HepG2 (cell line): ENCODE measurements around the gene HDAC4. TPM values are rescaled to one million over a fixed set of nuclear protein-coding genes. Genes with fewer than 3 reads are reported as not detected.

Source experiments
- ARID3A ChIP-seq: IDR thresholded peaks from 2 replicates; pipeline ENCODE4 v1.6.1; 2012; ENCODE audit warnings: low read depth, low read length, improper control_type of control experiment
- ARID5B ChIP-seq: IDR thresholded peaks from 2 replicates; pipeline ENCODE4 v1.4.0; 2020; ENCODE audit warnings: mild to moderate bottlenecking, missing genetic modification reagents
- FOXA1 ChIP-seq, 2 experiments: fragments of 450-650 bp in 1 of 2; sonication (generic) in 1 of 2; formaldehyde crosslinking in 1 of 2; IDR thresholded peaks; 2 replicates each; pipeline versions ENCODE4 v1.4.0 to v1.6.1; 2016 to 2020; ENCODE audit warnings: missing genetic modification reagents in 1 of 2
- FOXK1 ChIP-seq: sonication (generic); formaldehyde crosslinking; IDR thresholded peaks from 2 replicates; pipeline ENCODE4 v1.4.0; 2020; ENCODE audit warnings: low read depth, missing genetic modification reagents, borderline replicate concordance
- GATAD2A ChIP-seq: IDR thresholded peaks from 2 replicates; pipeline ENCODE4 v1.6.1; 2016
- HNF4A ChIP-seq: sonication (generic); formaldehyde crosslinking; IDR thresholded peaks from 2 replicates; pipeline ENCODE4 v1.4.0; 2020; ENCODE audit warnings: missing genetic modification reagents
- NFIC ChIP-seq: IDR thresholded peaks from 2 replicates; pipeline ENCODE4 v1.6.1; 2012; ENCODE audit warnings: mild to moderate bottlenecking, low read length, inconsistent platforms
- NFKB2 ChIP-seq: sonication (generic); formaldehyde crosslinking; IDR thresholded peaks from 2 replicates; pipeline ENCODE4 v1.4.0; 2020; ENCODE audit warnings: missing genetic modification reagents, borderline replicate concordance
- NR0B2 ChIP-seq: sonication (generic); formaldehyde crosslinking; IDR thresholded peaks from 2 replicates; pipeline ENCODE4 v1.4.0; 2020; ENCODE audit warnings: mild to moderate bottlenecking, missing genetic modification reagents
- PRDM10 ChIP-seq: sonication (generic); formaldehyde crosslinking; IDR thresholded peaks from 2 replicates; pipeline ENCODE4 v1.4.0; 2020; ENCODE audit warnings: low read depth, missing genetic modification reagents
- RARA ChIP-seq: IDR thresholded peaks from 2 replicates; pipeline ENCODE4 v1.6.1; 2016; ENCODE audit warnings: missing genetic modification reagents, missing compliant biosample characterization
- SATB2 ChIP-seq: sonication (generic); formaldehyde crosslinking; IDR thresholded peaks from 2 replicates; pipeline ENCODE4 v1.5.0; 2020; ENCODE audit warnings: missing genetic modification reagents
- SOX5 ChIP-seq: IDR thresholded peaks from 2 replicates; pipeline ENCODE4 v1.6.1; 2016; ENCODE audit warnings: borderline replicate concordance
- TGIF2 ChIP-seq: IDR thresholded peaks from 2 replicates; pipeline ENCODE4 v1.6.1; 2016; ENCODE audit warnings: control low read depth, missing compliant biosample characterization
- ZNF12 ChIP-seq: sonication (generic); formaldehyde crosslinking; IDR thresholded peaks from 2 replicates; pipeline ENCODE4 v1.5.0; 2020; ENCODE audit warnings: missing genetic modification reagents
- ZNF644 ChIP-seq: IDR thresholded peaks from 2 replicates; pipeline ENCODE4 v1.6.1; 2016; ENCODE audit warnings: low read depth
- polyA plus RNA-seq, 8 experiments: library from polyadenylated mRNA; depleted of rRNA in 3 of 8; stranded (reverse) in 7 of 8; unstranded in 1 of 8; fragments of >200 nt; fragmentation: Illumina TruSeq in 4 of 8; extraction: Trizol in 4 of 8; gene quantifications; 2 replicates each; pipeline versions ENCODE4 v1.2.1 to v1.2.3, GENCODE V29; 2011 to 2016; ENCODE audit warnings: low read depth in 4 of 8, missing spikeins in 1 of 8, mixed read lengths in 1 of 8; ENCODE audit not compliant: insufficient read depth in 1 of 8
- total RNA-seq, 5 experiments: library from RNA; depleted of rRNA; stranded (reverse); fragments of >200 nt; fragmentation: Illumina TruSeq; extraction: Trizol; gene quantifications; 2 replicates each; pipeline ENCODE4 v1.2.3, GENCODE V29; 2016; ENCODE audit warnings: low read depth in 1 of 5

Gene HDAC4
- total and polyA plus RNA-seq, 2 of the 13 experiments (the other 11 are each of a cell fraction or from before 2014, with no cell fraction given) = 10.1 to 11.5 TPM

GRCh38 chr2:239429473-239430350 lies 28.9 kb upstream of the HDAC4 start (continued):
- TF ChIP-seq PRDM10 = peak; percentile 91
- 0 out of 2 replicates have a peak, but pooled peaks have one; percentile 23 for TF ChIP-seq ARID3A
- no peak for TF ChIP-seq NFKB2 (CRISPR knock-in tag)
- peak; percentile 33; the same call in 1 of the 2 replicates for TF ChIP-seq FOXK1 (CRISPR knock-in tag)
- peak; percentile 36; the same call in 1 of the 2 replicates for TF ChIP-seq NFIC
- TF ChIP-seq FOXA1 (IDR thresholded peaks at IDR 0.05) = no peak
- peak; percentile 46; the same call in 1 of the 2 replicates for TF ChIP-seq FOXA1 (CRISPR knock-in tag; IDR thresholded peaks at IDR 0.05)
- peak; percentile 17; the same call in 1 of the 2 replicates for TF ChIP-seq HNF4A (CRISPR knock-in tag)
- no peak for TF ChIP-seq NR0B2 (CRISPR knock-in tag)
- TF ChIP-seq ZNF12 = peak; percentile 44; the same call in 1 of the 2 replicates
- TF ChIP-seq TGIF2 (CRISPR knock-in tag) = 0 out of 2 replicates have a peak, but pooled peaks have one; percentile 39
- no peak for TF ChIP-seq SATB2 (CRISPR knock-in tag)
- TF ChIP-seq SOX5 (CRISPR knock-in tag) = peak; percentile 61; the same call in 1 of the 2 replicates
- peak; percentile 62; the same call in 1 of the 2 replicates for TF ChIP-seq RARA
- 0 out of 2 replicates have a peak, but pooled peaks have one; percentile 39 for TF ChIP-seq ZNF644 (CRISPR knock-in tag)
- TF ChIP-seq GATAD2A = peak; percentile 56; the same call in 1 of the 2 replicates
- peak; percentile 40; the same call in 1 of the 2 replicates for TF ChIP-seq ARID5B
